Measurements from ENCODE around the gene APBA2.

APBA2 gene

DNA sequence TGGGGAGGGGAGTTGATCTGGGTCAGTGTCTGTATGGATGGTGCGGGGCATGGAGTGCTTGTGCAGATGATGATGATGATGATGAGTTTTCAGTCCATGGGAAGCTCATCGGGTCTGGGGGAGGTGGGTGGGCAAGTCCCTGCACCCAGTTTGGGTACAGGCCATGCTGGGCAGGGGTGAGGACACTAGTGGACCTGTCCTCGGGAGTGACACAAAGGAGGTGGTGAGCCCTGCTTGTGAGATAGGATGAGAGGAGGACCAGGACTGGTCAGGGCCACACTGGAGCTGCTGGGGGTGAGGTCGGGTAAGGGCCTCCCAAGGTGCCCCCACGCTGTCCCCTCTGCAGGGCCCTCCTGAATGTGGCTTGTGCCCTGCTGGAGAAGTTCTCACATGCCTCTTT is 177.9 kb downstream of the APBA2 start:
- Histone ChIP-seq H3K4me1 (ENCODE audit: low read length) (peaks cover 6% of the 10 kb centered on the region; the same call in 1 of the 2 replicates), H3K36me3 (replicated peaks; ENCODE audit: low read depth, low read length) (no peaks in the 10 kb centered on the region), H3K4me3 (ENCODE audit: low read length) (no peak overlapping the region), H3K27ac (ENCODE audit: low read length) (no peak overlapping the region), H3K9ac (ENCODE audit: low read length) (no peak overlapping the region), H3K79me2 (ENCODE audit: low read length) (no peaks in the 10 kb centered on the region), H3K27me3 (ENCODE audit: low read depth, low read length) (no peaks in the 10 kb centered on the region), H4K20me1 (ENCODE audit: insufficient read depth, low read length) (no peaks in the 10 kb centered on the region), H2AFZ (ENCODE audit: low read depth, low read length) (no peak overlapping the region), H3K9me3 (ENCODE audit: insufficient read depth, low read length) (0 out of 2 replicates have a peak, but pooled peaks cover 3% of the 10 kb centered on the region), H3K4me2 (ENCODE audit: low read length) (no peak overlapping the region)
- no peak for TF ChIP-seq EZH2phosphoT487 (IDR thresholded peaks at IDR 0.05; ENCODE audit: low read depth)
- TF ChIP-seq, protein P1, sequence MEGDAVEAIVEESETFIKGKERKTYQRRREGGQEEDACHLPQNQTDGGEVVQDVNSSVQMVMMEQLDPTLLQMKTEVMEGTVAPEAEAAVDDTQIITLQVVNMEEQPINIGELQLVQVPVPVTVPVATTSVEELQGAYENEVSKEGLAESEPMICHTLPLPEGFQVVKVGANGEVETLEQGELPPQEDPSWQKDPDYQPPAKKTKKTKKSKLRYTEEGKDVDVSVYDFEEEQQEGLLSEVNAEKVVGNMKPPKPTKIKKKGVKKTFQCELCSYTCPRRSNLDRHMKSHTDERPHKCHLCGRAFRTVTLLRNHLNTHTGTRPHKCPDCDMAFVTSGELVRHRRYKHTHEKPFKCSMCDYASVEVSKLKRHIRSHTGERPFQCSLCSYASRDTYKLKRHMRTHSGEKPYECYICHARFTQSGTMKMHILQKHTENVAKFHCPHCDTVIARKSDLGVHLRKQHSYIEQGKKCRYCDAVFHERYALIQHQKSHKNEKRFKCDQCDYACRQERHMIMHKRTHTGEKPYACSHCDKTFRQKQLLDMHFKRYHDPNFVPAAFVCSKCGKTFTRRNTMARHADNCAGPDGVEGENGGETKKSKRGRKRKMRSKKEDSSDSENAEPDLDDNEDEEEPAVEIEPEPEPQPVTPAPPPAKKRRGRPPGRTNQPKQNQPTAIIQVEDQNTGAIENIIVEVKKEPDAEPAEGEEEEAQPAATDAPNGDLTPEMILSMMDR (IDR thresholded peaks at IDR 0.05; ENCODE audit: low read depth, low read length): no peak

DNA sequence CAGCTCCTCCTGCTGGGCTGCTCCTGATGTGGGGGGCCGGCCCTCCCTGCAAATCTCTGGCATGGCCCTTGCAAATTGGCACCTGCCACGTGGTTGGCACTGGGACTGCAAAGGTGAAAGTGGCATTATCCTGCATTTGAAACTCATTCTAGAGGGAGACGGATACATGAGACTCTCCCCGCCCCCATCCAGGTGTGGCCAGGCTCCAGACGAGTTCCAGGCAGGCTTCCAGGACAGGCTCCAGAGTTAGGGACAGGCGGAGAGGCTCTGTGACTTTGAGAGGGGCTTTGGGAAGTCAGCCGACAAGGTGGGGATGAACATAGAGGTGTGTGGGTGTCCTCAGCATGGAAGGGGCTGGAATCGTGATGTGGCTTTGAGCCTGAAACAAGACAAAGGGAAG is 178.5 kb downstream of the APBA2 start:
- no peaks in the 10 kb centered on the region for H4K20me1 ChIP-seq (ENCODE audit: insufficient read depth, low read length)
- H3K9me3 ChIP-seq (ENCODE audit: insufficient read depth, low read length): 0 out of 2 replicates have a peak, but pooled peaks cover 3% of the 10 kb centered on the region
- TF ChIP-seq, protein P1 (IDR thresholded peaks at IDR 0.05; ENCODE audit: low read depth, low read length): no peak
- no peak for TF ChIP-seq EZH2phosphoT487 (IDR thresholded peaks at IDR 0.05; ENCODE audit: low read depth)

DNA sequence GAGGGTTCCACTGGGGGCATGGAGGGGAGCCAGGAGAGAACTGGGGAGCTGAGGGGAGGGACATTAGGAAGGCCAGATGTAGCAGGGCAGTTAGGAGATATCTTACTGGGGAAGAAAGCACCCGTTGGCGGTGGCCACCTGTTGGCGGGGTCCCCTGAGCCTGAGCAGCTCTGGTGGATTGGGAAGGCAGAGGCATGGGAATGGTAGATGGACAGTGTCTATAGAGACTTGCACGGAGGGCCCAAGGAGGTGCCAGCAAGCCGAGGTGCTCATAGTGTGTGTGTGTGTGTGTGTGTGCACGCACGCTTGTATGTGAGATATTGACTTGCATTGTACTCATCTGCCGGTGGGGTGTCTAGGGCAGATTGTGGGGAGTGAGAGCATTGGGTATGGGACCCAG is 179.0 kb downstream of the APBA2 start:
- Histone ChIP-seq H2AFZ (ENCODE audit: low read depth, low read length) (no peak overlapping the region), H3K4me1 (ENCODE audit: low read length) (no peaks in the 10 kb centered on the region), H3K79me2 (ENCODE audit: low read length) (no peaks in the 10 kb centered on the region), H3K27me3 (ENCODE audit: low read depth, low read length) (no peaks in the 10 kb centered on the region), H3K9me3 (ENCODE audit: insufficient read depth, low read length) (0 out of 2 replicates have a peak, but pooled peaks cover 2% of the 10 kb centered on the region), H3K36me3 (replicated peaks; ENCODE audit: low read depth, low read length) (no peaks in the 10 kb centered on the region), H3K4me2 (ENCODE audit: low read length) (no peak overlapping the region), H4K20me1 (ENCODE audit: insufficient read depth, low read length) (no peaks in the 10 kb centered on the region), H3K4me3 (ENCODE audit: low read length) (no peak overlapping the region), H3K27ac (ENCODE audit: low read length) (no peak overlapping the region), H3K9ac (ENCODE audit: low read length) (no peak overlapping the region)
- TF ChIP-seq, protein P1 (IDR thresholded peaks at IDR 0.05; ENCODE audit: low read depth, low read length): no peak
- no peak for TF ChIP-seq EZH2phosphoT487 (IDR thresholded peaks at IDR 0.05; ENCODE audit: low read depth)

More for the DNA sequence above, 178.5 kb downstream of the APBA2 start:
- Histone ChIP-seq H3K27ac (ENCODE audit: low read length) (no peak overlapping the region), H3K4me3 (ENCODE audit: low read length) (no peak overlapping the region), H2AFZ (ENCODE audit: low read depth, low read length) (no peak overlapping the region), H3K36me3 (replicated peaks; ENCODE audit: low read depth, low read length) (no peaks in the 10 kb centered on the region), H3K9ac (ENCODE audit: low read length) (no peak overlapping the region), H3K4me1 (ENCODE audit: low read length) (no peaks in the 10 kb centered on the region), H3K27me3 (ENCODE audit: low read depth, low read length) (no peaks in the 10 kb centered on the region), H3K4me2 (ENCODE audit: low read length) (no peak overlapping the region), H3K79me2 (ENCODE audit: low read length) (no peaks in the 10 kb centered on the region)

DNA sequence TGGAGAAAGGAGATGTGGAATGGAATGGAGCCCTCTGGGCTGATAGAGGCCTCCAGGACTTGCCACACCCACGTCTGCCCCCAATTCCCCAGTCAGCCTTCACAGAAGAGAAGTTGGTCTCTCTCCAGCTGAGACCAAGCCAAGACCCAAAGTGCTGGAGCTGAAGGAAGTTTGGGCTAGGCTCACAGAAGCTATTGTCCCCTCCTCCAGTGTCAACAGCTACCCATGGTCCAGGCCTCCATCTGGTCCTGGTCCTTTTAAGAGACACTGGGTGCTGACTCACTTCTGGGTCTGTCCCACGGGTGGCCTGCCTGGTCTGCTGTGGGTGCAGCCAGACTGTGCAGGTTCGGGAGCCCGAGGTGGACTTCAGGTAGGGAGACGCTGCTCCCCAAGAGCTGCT is 179.8 kb downstream of the APBA2 start:
- TF ChIP-seq, protein P1 (IDR thresholded peaks at IDR 0.05; ENCODE audit: low read depth, low read length): no peak
- TF ChIP-seq EZH2phosphoT487 (IDR thresholded peaks at IDR 0.05; ENCODE audit: low read depth): no peak
- no peaks in the 10 kb centered on the region for H3K36me3 ChIP-seq (replicated peaks; ENCODE audit: low read depth, low read length)
- H3K79me2 ChIP-seq (ENCODE audit: low read length): no peaks in the 10 kb centered on the region
- H3K4me2 ChIP-seq (ENCODE audit: low read length): no peak overlapping the region
- no peaks in the 10 kb centered on the region for H3K27me3 ChIP-seq (ENCODE audit: low read depth, low read length)
- H3K4me3 ChIP-seq (ENCODE audit: low read length): no peak overlapping the region
- no peaks in the 10 kb centered on the region for H3K9me3 ChIP-seq (ENCODE audit: insufficient read depth, low read length)
- no peak overlapping the region for H3K27ac ChIP-seq (ENCODE audit: low read length)
- no peak overlapping the region for H3K9ac ChIP-seq (ENCODE audit: low read length)
- H2AFZ ChIP-seq (ENCODE audit: low read depth, low read length): no peak overlapping the region
- no peaks in the 10 kb centered on the region for H3K4me1 ChIP-seq (ENCODE audit: low read length)
- no peaks in the 10 kb centered on the region for H4K20me1 ChIP-seq (ENCODE audit: insufficient read depth, low read length)
